Lower lobe of right lung (tissue), 2 donors: ENCODE measurements around the gene KIRREL3. TPM values are rescaled to one million over a fixed set of nuclear protein-coding genes. Genes with fewer than 3 reads are reported as not detected.

Experiments
- ATAC-seq, 2 donors: fragments of 200-7000 bp; cut with Tn5 transposase; one replicate each; pipeline ENCODE4 v1.9.1; 2020 to 2022; ENCODE audit warnings: mild to moderate bottlenecking in 2 of 2, moderate library complexity in 2 of 2
- DNase-seq: peaks from one replicate; pipeline ENCODE4 v3.0.0-alpha.2; 2020
- H3K27ac ChIP-seq: fragments of 200-600 bp; one replicate; pipeline ENCODE4 v1.8.0; 2022
- H3K27me3 ChIP-seq: fragments of 200-600 bp; one replicate; pipeline ENCODE4 v1.8.0; 2022; ENCODE audit warnings: low read depth
- H3K36me3 ChIP-seq: fragments of 200-600 bp; one replicate; pipeline ENCODE4 v1.8.0; 2022; ENCODE audit warnings: mild to moderate bottlenecking
- H3K4me1 ChIP-seq: fragments of 200-600 bp; one replicate; pipeline ENCODE4 v1.8.0; 2022
- H3K4me3 ChIP-seq: fragments of 200-600 bp; one replicate; pipeline ENCODE4 v1.8.0; 2022; ENCODE audit warnings: mild to moderate bottlenecking
- H3K9me3 ChIP-seq: fragments of 200-600 bp; one replicate; pipeline ENCODE4 v1.8.0; 2022
- CTCF ChIP-seq: fragments of 200-600 bp; IDR thresholded peaks from one replicate; pipeline ENCODE4 v1.8.0; 2022; ENCODE audit warnings: antibody characterized with exemption, mild to moderate bottlenecking
- intact Hi-C: fragments of 100-400 bp; cut with DNase I; formaldehyde crosslinking; loops from one replicate; pipeline ENCODE4 v1.11.0; 2022
- total RNA-seq: library from RNA; stranded (reverse); fragmentation: NEBNext Ultra II Directional; extraction: Animal tissue kit (Norgen Biotek cat#: 25700); gene quantifications from one replicate; pipeline ENCODE4 v1.2.1, GENCODE V29; 2021
- donor health status: DM: no; HTN: yes; CAD: no; lungs with severe emphysema.

The KIRREL3 gene
- total RNA-seq, 1 donor from 2014 or later, result 0.15 TPM

DNA sequence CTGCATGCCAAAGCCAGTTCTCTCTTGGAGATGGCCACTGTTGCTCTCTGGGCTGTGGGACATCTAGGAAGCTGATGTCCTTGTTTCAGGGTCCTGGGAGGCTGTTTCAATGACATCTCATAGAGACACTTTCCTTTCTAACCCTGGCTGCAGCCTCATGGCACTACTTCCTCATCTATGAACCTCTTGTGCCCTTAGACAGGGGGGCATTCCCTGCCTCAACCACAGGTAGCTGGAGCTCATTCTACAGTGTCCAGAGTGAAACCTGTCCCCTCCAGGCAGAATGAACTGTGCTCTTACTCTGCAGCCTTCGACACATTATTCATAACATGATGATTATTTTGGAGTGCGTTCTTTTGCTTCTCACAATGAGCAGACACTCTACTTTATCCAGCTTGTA, 335.9 kb downstream of the KIRREL3 start:
- no peak overlapping the region for H3K4me3 ChIP-seq
- H3K27ac ChIP-seq, result no peak overlapping the region
- H3K9me3 ChIP-seq, result no peaks in the 10 kb centered on the region
- no peaks in the 10 kb centered on the region for H3K27me3 ChIP-seq
- no peaks in the 10 kb centered on the region for H3K4me1 ChIP-seq
- ATAC-seq (no peak), DNase-seq (no peak)
- no peak for TF ChIP-seq CTCF
- intact Hi-C loops, result no loop called here
- H3K36me3 ChIP-seq, result no peaks in the 10 kb centered on the region

- Histone ChIP-seq H3K27ac (no peak overlapping the region), H3K27me3 (no peaks in the 10 kb centered on the region), H3K4me1 (no peaks in the 10 kb centered on the region), H3K36me3 (no peaks in the 10 kb centered on the region), H3K9me3 (no peaks in the 10 kb centered on the region), H3K4me3 (no peak overlapping the region)
- TF ChIP-seq CTCF, result no peak
- intact Hi-C loops, result no loop called here
- ATAC-seq (no peak), DNase-seq (no peak)
These were observed 336.6 kb downstream of the KIRREL3 start for GRCh38 chr11:126663749-126664592.

- H3K27ac ChIP-seq, result no peak overlapping the region
- H3K36me3 ChIP-seq, result no peaks in the 10 kb centered on the region
- H3K4me1 ChIP-seq, result no peaks in the 10 kb centered on the region
- DNase-seq (no peak), ATAC-seq (no peak)
- no peaks in the 10 kb centered on the region for H3K9me3 ChIP-seq
- intact Hi-C loops, result no loop called here
- H3K4me3 ChIP-seq, result no peak overlapping the region
- H3K27me3 ChIP-seq, result no peaks in the 10 kb centered on the region
- TF ChIP-seq CTCF, result no peak
These were observed 338.4 kb downstream of the KIRREL3 start for GRCh38 chr11:126662035-126662790.

GRCh38 chr11:126660761-126661425, 339.7 kb downstream of the KIRREL3 start:
- DNase-seq (no peak), ATAC-seq (no peak)
- Histone ChIP-seq H3K27me3 (no peaks in the 10 kb centered on the region), H3K4me1 (no peaks in the 10 kb centered on the region), H3K9me3 (no peaks in the 10 kb centered on the region), H3K36me3 (no peaks in the 10 kb centered on the region), H3K4me3 (no peak overlapping the region), H3K27ac (no peak overlapping the region)
- intact Hi-C loops, result no loop called here
- TF ChIP-seq CTCF, result no peak

- no peak for ATAC-seq
- no peak for TF ChIP-seq CTCF
- no peaks in the 10 kb centered on the region for H3K27me3 ChIP-seq
- H3K4me1 ChIP-seq, result no peaks in the 10 kb centered on the region
- intact Hi-C loops, result no loop called here
- no peak overlapping the region for H3K27ac ChIP-seq
- no peaks in the 10 kb centered on the region for H3K36me3 ChIP-seq
- DNase-seq, result no peak
- no peak overlapping the region for H3K4me3 ChIP-seq
- H3K9me3 ChIP-seq, result no peaks in the 10 kb centered on the region
These were observed 340.2 kb downstream of the KIRREL3 start for GRCh38 chr11:126660321-126660720.
